Measurements from ENCODE around the gene FCAMR.

DNA sequence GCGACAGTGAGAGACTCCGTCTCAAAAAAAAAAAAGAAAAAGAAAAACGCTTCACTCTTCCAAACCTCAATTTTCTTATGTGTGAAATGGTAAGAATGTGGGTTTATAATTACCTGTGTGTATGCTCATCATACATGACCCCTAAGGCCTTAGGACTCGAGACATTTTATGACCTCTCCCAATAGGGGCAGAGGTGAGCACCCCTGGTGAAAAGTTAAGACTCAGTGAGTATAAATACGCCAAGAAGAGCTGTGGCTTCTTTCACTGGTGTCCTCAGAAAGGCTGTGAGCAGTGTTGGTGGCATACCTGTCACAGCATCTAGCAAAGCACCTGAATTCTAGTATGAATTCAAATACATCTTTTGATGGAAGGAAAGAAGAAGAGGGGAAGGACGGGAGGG is 40.7 kb downstream of the FCAMR start:
- TF ChIP-seq, protein P1, sequence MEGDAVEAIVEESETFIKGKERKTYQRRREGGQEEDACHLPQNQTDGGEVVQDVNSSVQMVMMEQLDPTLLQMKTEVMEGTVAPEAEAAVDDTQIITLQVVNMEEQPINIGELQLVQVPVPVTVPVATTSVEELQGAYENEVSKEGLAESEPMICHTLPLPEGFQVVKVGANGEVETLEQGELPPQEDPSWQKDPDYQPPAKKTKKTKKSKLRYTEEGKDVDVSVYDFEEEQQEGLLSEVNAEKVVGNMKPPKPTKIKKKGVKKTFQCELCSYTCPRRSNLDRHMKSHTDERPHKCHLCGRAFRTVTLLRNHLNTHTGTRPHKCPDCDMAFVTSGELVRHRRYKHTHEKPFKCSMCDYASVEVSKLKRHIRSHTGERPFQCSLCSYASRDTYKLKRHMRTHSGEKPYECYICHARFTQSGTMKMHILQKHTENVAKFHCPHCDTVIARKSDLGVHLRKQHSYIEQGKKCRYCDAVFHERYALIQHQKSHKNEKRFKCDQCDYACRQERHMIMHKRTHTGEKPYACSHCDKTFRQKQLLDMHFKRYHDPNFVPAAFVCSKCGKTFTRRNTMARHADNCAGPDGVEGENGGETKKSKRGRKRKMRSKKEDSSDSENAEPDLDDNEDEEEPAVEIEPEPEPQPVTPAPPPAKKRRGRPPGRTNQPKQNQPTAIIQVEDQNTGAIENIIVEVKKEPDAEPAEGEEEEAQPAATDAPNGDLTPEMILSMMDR (optimal IDR thresholded peaks at IDR 0.05 in 1 of 3, IDR thresholded peaks at IDR 0.05 in 1 of 3, conservative IDR thresholded peaks at IDR 0.05 in 1 of 3; ENCODE audit: extremely low read depth in 1 of 3, insufficient read depth in 2 of 3, low read length in 3 of 3) = no peak
- no peak for TF ChIP-seq EZH2 (IDR thresholded peaks at IDR 0.05; ENCODE audit: low read length)

Measured in keratinocyte (primary cell).